Stomach (tissue), 4 donors: Measurements from ENCODE around the gene UBD.

ENCODE experiments used
- CTCF ChIP-seq, 7 experiments: fragments of 450-650 bp in 4 of 7; fragments of 200-600 bp in 3 of 7; sonication (generic) in 3 of 7; IDR thresholded peaks; one replicate each; pipeline ENCODE4 v1.5.1; 2016 to 2019; ENCODE audit warnings: antibody characterized with exemption in 7 of 7, control low read depth in 2 of 7, mild to moderate bottlenecking in 1 of 7
- EP300 ChIP-seq: sonication (generic); formaldehyde crosslinking; IDR thresholded peaks from one replicate; pipeline ENCODE4 v1.6.1; 2017; ENCODE audit warnings: antibody characterized with exemption
- POLR2A ChIP-seq, 4 donors: fragments of 450-650 bp; IDR thresholded peaks; one replicate each; pipeline ENCODE4 v1.6.1; 2016; ENCODE audit warnings: antibody characterized with exemption in 4 of 4, control low read depth in 2 of 4, mild to moderate bottlenecking in 1 of 4, moderate library complexity in 1 of 4

GRCh38 chr6:29561606-29562181 is 2.2 kb upstream of the UBD start:
- TF ChIP-seq POLR2A (IDR thresholded peaks at IDR 0.05), result no peak
- TF ChIP-seq CTCF (IDR thresholded peaks at IDR 0.05), result no peak
- no peak for TF ChIP-seq EP300
